MCF 10A (cell line): ENCODE data around the gene LMO4. TPM values are rescaled to one million over a fixed set of nuclear protein-coding genes. Genes with fewer than 3 reads are reported as not detected.

Experiments used
- BruUV-seq: library from RNA; stranded (reverse); fragments of 400-500 nt; replicated peaks from 2 replicates; lab custom pipeline; 2021; lab: Mats Ljungman, UMichigan
- CTCF ChIA-PET: fragments of 300-600 bp; sonication (Branson Sonifier 250); formaldehyde crosslinking; extraction: SDS; loops from one replicate; lab custom pipeline; 2021; ENCODE audit warnings: antibody characterized with exemption, inconsistent platforms; lab: Yijun Ruan, JAX
- POLR2A ChIA-PET: fragments of 300-600, 350-650 bp; sonication (Branson Sonifier 250); formaldehyde crosslinking; extraction: SDS; loops from one replicate; lab custom pipeline; 2020; ENCODE audit warnings: antibody characterized with exemption, inconsistent platforms; lab: Yijun Ruan, JAX
- DNase-seq: peaks from one replicate; pipeline ENCODE4 v3.0.0-alpha.2; 2018; ENCODE audit not compliant: unreplicated experiment
- H3K27ac Mint-ChIP-seq: one replicate; pipeline ENCODE4 v1.8.0; 2022; ENCODE audit warnings: mild to moderate bottlenecking, low read depth, mixed read lengths; ENCODE audit not compliant: unreplicated experiment
- H3K27me3 Mint-ChIP-seq: one replicate; pipeline ENCODE4 v1.8.0; 2022; ENCODE audit warnings: mixed read lengths; ENCODE audit not compliant: insufficient read depth, unreplicated experiment
- H3K36me3 Mint-ChIP-seq: one replicate; pipeline ENCODE4 v1.8.0; 2022; ENCODE audit warnings: mild to moderate bottlenecking, moderate library complexity, mixed read lengths; ENCODE audit not compliant: insufficient read depth, unreplicated experiment
- H3K4me1 Mint-ChIP-seq: one replicate; pipeline ENCODE4 v1.8.0; 2022; ENCODE audit warnings: mixed read lengths; ENCODE audit not compliant: insufficient read depth, unreplicated experiment
- H3K4me3 Mint-ChIP-seq: one replicate; pipeline ENCODE4 v1.8.0; 2022; ENCODE audit warnings: mild to moderate bottlenecking, moderate library complexity, mixed read lengths; ENCODE audit not compliant: unreplicated experiment
- H3K9me3 Mint-ChIP-seq: one replicate; pipeline ENCODE4 v1.8.0; 2022; ENCODE audit warnings: mixed read lengths; ENCODE audit not compliant: unreplicated experiment
- intact Hi-C: fragments of 100-400 bp; cut with micrococcal nuclease; formaldehyde crosslinking; loops from 2 replicates; pipeline ENCODE4 v1.14.1; 2022
- total RNA-seq: library from RNA; stranded (reverse); gene quantifications from 2 replicates; pipeline ENCODE4 v1.2.3, GENCODE V29; 2022
- TF ChIP-seq, protein P1 (sequence below): fragments of 200-600 bp; IDR thresholded peaks from one replicate; pipeline ENCODE4 v1.8.0; 2022; ENCODE audit warnings: antibody characterized with exemption, mild to moderate bottlenecking; ENCODE audit not compliant: unreplicated experiment

The LMO4 gene
- total RNA-seq, 1 experiment from 2014 or later: 29.4 TPM

DNA sequence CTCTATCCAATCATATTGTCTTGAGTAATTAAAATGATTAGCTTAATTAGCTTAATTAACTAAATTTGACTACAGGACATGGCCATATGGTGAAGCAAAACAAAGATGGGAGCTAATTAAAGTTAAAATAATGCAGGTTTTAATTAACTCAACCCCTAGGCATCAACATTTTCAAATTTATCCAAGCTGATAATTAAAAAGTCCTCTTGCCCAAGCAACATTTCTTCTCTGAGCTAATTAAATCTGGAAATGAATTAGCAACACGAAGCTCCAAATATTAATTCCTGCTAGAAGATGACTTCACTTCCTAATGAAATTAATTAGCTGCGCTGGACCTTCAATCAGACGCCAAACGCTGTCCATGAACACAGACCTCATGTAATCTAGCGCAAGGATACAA lies 27.9 kb downstream of the LMO4 start:
- ChIA-PET CTCF (interaction anchor here (0.6 to 0.9 kb wide), 4 partner anchors 18 to 944 kb away, joined by 3 to 5 read pairs (median 4); no protein-coding TSS in a partner anchor), POLR2A (no interaction called here)
- intact Hi-C loops: no loop called here
- Mint-ChIP-seq H3K27ac (no peak overlapping the region), H3K4me1 (no peaks in the 10 kb centered on the region), H3K9me3 (no peaks in the 10 kb centered on the region), H3K27me3 (no peaks in the 10 kb centered on the region), H3K36me3 (no peaks in the 10 kb centered on the region), H3K4me3 (no peak overlapping the region)
- BruUV-seq: no TSS peak
- TF ChIP-seq, protein P1, sequence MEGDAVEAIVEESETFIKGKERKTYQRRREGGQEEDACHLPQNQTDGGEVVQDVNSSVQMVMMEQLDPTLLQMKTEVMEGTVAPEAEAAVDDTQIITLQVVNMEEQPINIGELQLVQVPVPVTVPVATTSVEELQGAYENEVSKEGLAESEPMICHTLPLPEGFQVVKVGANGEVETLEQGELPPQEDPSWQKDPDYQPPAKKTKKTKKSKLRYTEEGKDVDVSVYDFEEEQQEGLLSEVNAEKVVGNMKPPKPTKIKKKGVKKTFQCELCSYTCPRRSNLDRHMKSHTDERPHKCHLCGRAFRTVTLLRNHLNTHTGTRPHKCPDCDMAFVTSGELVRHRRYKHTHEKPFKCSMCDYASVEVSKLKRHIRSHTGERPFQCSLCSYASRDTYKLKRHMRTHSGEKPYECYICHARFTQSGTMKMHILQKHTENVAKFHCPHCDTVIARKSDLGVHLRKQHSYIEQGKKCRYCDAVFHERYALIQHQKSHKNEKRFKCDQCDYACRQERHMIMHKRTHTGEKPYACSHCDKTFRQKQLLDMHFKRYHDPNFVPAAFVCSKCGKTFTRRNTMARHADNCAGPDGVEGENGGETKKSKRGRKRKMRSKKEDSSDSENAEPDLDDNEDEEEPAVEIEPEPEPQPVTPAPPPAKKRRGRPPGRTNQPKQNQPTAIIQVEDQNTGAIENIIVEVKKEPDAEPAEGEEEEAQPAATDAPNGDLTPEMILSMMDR: no peak
- no peak for DNase-seq

- H3K36me3 Mint-ChIP-seq: no peaks in the 10 kb centered on the region
- no peaks in the 10 kb centered on the region for H3K4me1 Mint-ChIP-seq
- intact Hi-C loops: no loop called here
- no TSS peak for BruUV-seq
- TF ChIP-seq, protein P1: no peak
- DNase-seq: no peak
- no peaks in the 10 kb centered on the region for H3K9me3 Mint-ChIP-seq
- H3K27me3 Mint-ChIP-seq: no peaks in the 10 kb centered on the region
- CTCF ChIA-PET: interaction anchor here (0.9 kb wide), 1 partner anchor 25 kb away, joined by 6 read pairs; no protein-coding TSS in a partner anchor
- H3K27ac Mint-ChIP-seq: no peak overlapping the region
- POLR2A ChIA-PET: interaction anchor here (1.0 kb wide), 1 partner anchor 28 kb away, joined by 3 read pairs; no protein-coding TSS in a partner anchor
- no peak overlapping the region for H3K4me3 Mint-ChIP-seq
Observed at GRCh38 chr1:87358219-87358618, 29.5 kb downstream of the LMO4 start.

DNA sequence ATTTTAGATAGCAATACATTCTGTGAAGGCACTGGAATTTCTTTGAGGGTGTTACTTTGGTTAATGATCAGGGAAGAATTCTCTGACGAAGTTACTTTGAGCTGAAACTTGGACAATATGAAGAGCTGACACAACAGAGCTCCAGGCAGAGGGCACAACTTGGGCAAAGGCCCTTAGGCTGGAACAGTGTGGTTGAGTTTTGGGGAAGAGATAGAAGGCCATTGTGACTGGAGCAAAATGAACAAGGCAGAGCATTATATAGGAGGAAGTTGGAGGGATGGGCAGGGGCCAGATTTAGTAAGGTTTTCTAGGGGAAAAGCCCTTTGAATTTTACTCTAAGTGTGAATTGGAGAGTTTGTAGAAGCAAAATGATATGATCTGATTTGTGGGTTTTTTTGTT lies 30.9 kb downstream of the LMO4 start:
- H3K27me3 Mint-ChIP-seq: no peaks in the 10 kb centered on the region
- intact Hi-C loops: no loop called here
- H3K4me3 Mint-ChIP-seq: no peak overlapping the region
- H3K4me1 Mint-ChIP-seq: no peaks in the 10 kb centered on the region
- CTCF ChIA-PET: interaction anchor here (0.6 to 0.9 kb wide), 2 partner anchors 67 to 1361 kb away, joined by 3 read pairs; no protein-coding TSS in a partner anchor
- no TSS peak for BruUV-seq
- TF ChIP-seq, protein P1: no peak
- POLR2A ChIA-PET: no interaction called here
- no peaks in the 10 kb centered on the region for H3K36me3 Mint-ChIP-seq
- no peak overlapping the region for H3K27ac Mint-ChIP-seq
- no peaks in the 10 kb centered on the region for H3K9me3 Mint-ChIP-seq
- no peak for DNase-seq

DNA sequence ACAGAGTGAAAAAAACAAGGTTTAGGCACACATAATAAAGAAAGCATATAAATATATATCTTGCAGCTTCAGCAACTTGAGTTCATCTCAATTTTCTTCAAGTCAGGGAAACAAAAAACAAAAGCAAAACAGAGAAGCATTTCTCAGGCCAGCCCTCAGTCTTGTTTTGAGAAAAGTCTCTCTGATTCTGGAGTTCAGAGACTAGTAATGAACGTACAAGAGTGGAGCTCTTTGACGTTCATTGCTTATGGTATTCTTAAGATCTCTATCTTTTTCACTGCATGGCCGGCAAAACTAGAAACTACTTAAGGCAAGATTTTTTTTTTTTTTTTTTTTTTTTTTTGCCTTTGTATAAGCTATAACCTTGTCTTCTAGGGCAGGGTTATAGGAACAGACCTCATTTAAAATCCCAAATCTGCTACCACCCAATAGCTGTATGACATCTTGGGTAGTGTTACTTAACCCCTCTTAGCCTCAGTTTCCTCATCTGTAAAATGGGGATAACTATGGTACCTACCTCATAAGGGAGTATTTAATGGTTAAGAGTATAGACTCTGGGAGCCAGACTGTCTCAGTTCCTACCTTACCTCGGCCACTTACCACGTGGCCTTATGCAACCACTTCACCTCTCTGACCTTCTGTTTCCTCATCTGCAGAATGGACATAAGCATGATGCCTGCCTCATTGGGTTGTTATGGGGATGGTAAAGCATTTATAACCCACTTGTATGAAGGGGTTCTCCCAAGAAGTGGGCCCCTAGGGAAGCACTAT lies 33.6 kb downstream of the LMO4 start:
- no TSS peak for BruUV-seq
- TF ChIP-seq, protein P1: no peak
- Mint-ChIP-seq H3K4me1 (no peaks in the 10 kb centered on the region), H3K36me3 (no peaks in the 10 kb centered on the region), H3K27ac (no peak overlapping the region), H3K4me3 (no peak overlapping the region), H3K27me3 (no peaks in the 10 kb centered on the region), H3K9me3 (peaks cover 8% of the 10 kb centered on the region)
- ChIA-PET CTCF (interaction anchor here (0.7 to 1.6 kb wide), 2 partner anchors 69 to 591 kb away, joined by 3 to 4 read pairs; no protein-coding TSS in a partner anchor), POLR2A (no interaction called here)
- intact Hi-C loops: no loop called here
- no peak for DNase-seq
